Cardiac septum (tissue), 1 donor: ENCODE results near the gene ACTRT2. TPM values are rescaled to one million over a fixed set of nuclear protein-coding genes. Genes with fewer than 3 reads are reported as not detected.
A peak's percentile ranks its signal among the peaks of the same experiment; 100 is the strongest.

Experiments
- DNase-seq: peaks from one replicate; pipeline ENCODE4 v3.0.0-alpha.2; 2020; ENCODE audit warnings: low spot score
- intact Hi-C: fragments of 100-400 bp; cut with DNase I; formaldehyde crosslinking; loops from one replicate; pipeline ENCODE4 v1.14.0; 2022
- total RNA-seq: library from RNA; stranded (reverse); fragmentation: NEBNext Ultra II Directional; extraction: Animal tissue kit (Norgen Biotek cat#: 25700); gene quantifications from one replicate; pipeline ENCODE4 v1.2.1, GENCODE V29; 2021
- donor health status: DM: no; HTN: no; CAD: no.

ACTRT2 gene
- total RNA-seq, 1 donor from 2014 or later, result not detected

DNA sequence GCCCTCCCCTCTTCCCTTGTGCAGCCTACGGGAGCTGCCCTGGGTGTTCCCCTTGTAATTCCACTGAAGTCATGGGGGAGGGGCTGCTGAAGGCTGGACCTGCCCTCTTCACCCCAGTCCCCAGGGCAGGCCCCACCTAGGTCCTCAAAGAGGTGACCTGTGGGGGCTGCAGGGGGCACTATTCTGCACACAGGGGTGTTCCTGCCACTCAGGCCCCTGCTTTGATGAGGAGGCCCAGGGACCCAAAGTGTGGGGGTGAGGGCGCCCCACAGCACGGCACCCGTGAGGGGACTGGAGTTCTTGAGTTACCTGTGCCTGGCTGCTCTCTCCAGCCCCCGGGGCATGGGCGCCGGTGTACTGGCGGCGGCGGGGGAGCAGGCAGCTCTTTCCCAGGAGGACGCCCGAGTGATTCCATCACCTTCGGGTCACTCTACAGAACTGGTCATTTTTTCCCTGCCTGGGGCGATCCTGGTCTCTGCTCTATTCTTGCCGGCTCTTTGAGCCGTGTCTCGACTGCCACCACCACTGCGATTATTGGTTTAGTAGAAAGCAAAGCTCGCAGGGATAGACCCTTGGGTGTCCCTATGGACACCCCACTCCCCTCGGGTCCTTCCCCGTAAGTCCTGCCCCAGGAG lies 40.8 kb downstream of the ACTRT2 start:
- DNase-seq, result peak; percentile 69

DNA sequence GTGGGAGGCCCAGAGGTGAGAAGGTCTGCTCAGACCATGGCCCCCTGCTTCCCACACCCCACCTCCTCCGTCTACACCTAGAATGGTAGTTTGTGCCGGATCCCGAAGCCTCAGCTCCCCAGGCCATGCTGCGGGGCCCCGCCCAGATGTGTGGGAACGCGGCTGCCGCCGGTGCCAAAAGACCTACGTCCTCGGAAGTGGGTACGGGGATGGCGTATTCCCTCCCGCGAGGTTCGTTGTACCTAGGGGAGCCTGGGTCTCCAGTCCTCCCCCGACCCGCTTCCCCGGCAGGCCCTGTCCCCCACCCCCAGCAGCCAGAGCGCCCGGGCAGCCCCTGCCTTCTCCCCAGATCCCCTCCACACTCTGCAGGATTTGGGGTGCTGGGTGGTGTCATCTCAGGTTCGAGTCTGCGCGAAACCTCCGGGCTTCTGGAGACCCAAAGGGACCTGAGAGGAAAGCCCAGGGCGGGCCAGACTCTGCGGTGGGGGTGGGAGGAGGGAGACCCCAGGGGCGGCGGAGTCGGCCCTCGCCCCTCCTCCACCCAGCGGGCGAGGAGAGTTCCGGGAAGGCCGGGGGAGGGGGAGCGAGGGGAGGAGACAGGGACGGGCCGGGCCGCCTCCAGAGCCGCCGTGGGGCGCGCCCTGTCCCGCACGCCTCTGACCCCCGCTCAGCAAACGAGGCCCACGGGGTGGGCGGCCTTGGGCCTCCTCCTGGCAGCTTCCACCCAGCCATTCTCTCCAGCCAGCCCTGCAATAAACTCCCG lies 41.5 kb downstream of the ACTRT2 start:
- intact Hi-C loops, result loop anchor here (10.0 kb wide), 1 partner anchor 252 kb away; no protein-coding TSS in a partner anchor
- peak; percentile 69 for DNase-seq

More for the DNA sequence above, 40.8 kb downstream of the ACTRT2 start:
- intact Hi-C loops, result loop anchor here (10.0 kb wide), 1 partner anchor 253 kb away; no protein-coding TSS in a partner anchor

DNA sequence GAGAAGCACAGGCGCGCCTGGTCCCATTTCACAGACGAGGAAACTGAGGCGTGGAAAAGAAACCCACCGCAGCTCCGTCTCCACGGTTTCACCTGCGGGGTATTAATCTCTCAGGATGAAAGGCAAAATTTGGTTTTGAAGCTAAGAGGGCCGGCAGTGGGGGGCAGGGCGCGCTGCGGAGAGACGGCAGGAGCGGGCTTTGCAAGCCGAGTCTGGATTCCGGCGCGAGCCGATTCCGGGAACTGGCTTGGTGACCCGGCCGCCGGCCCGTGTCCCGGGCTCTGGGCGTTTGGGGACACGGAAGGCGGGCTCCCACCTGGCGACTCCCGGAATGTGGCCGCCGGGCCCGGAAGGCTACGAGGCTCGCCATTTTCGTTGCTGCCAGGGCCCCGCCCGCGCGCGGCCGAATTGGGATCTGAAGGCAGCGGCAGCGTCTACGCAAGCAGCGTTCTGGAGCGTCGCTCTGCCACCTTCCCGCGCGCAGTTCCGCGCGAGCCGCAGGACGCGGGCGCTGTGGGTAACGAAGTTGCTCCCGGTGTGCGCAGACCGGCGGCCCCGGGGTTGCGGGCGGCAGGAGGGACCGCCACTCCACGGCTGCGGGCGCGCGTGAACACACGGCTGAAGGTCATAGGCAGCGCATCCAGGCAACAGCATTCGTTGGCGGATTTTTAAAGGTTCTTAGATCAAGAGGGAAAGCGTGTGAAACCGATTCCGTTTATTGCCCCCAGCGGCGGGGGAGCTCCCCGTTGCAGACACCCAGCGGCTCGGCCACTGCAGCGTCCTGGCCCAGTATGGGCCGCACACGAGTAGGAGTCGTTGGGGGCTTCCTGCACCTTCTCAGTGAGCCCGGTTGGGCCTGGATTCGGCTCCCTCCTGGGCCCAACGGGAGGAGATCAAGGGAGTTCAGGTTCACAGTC lies 42.4 kb downstream of the ACTRT2 start:
- DNase-seq, result peak; percentile 70
- intact Hi-C loops, result loop anchor here (10.0 kb wide), 1 partner anchor 251 kb away; no protein-coding TSS in a partner anchor

DNA sequence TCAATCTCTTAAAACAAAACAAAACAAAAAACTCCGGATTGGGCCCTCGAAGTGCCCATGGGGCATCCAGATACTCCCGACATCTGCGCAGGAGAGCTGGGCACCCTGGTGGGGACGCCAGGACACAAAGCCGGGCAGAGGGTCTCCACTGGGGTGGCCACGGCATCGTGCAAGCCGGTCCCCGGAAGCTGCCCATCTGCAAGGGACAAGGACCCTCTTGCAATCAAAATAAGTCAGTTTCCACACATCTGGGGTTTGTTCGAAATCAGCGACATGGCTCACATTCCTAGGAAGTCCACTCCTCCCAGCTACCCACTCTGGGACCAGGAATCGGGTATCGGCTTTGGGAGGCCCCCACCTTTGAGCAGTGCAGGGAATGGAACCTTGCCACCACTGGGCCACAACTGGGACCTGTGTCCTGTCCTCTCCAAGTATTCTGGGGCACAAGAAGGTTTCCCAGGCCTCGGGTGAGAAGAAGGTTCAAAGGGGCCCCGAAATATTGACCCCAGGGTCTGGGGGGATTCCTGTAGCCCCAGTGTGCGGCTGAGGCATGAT lies 43.1 kb downstream of the ACTRT2 start:
- peak; percentile 71 for DNase-seq
- intact Hi-C loops, result loop anchor here (10.0 kb wide), 1 partner anchor 250 kb away; no protein-coding TSS in a partner anchor

DNA sequence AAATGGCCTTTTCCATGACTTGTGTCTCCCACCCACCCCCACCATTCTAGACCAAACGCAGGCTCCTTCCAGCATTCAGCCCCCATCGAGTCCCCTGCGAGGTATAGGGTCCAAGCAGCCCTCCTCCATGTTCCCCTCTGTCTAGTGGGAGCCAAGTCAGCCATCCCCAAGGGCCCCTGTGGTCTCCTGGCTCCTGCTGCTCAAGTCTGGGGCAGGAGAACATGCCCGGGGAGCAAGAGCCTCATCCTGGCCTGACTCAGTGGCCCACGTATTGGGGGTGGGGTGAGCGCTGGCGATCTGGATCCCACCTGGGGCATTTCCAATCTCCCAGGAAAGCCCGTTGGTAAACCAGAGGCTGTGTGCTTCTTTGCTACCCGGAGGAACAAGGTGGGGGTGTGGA lies 43.6 kb downstream of the ACTRT2 start:
- DNase-seq, result peak; percentile 59
- intact Hi-C loops, result loop anchor here (5.0 to 10.0 kb wide), 4 partner anchors 107 to 327 kb away; no protein-coding TSS in a partner anchor

DNA sequence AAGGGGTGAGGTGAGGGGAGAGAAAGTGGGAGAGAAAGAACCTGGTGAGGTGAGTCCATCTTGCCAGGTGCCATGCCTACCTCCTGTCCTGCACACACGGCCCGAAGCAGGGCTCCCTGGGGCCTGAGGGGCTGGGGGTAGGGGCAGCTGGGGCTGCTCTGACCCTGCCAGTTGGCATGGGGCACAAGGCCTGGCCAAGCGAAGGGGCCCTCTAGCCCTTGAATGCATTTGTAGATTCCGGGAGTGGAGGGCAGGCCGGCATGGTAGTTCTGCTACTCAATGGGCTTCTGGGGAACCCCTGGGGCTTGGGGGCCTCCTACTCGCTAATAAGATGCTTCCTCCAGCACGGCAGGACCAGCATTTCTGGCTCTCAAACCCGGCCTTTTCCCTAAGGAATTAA lies 44.1 kb downstream of the ACTRT2 start:
- intact Hi-C loops, result loop anchor here (5.0 to 10.0 kb wide), 4 partner anchors 107 to 327 kb away; no protein-coding TSS in a partner anchor
- peak; percentile 68 for DNase-seq

DNA sequence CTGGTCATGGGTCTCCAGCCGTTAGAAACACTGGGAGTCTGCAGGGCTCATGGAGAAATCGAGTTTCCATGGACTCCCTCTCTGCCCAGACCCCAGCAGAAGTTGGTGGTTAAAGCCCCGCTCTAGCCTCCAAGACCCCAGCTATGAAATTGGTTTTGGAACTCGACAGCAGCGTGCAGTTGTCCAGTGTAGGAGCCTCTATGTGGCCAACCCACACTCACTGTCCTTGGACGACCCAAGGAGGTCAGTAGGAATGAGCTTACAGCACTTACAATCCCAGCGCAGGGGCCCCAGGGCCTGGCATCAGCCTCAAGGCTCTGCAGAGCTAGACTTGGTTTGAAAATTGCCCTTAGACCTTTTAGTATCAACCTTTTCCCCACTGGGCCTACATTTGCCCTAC lies 44.5 kb downstream of the ACTRT2 start:
- intact Hi-C loops, result loop anchor here (1.0 to 10.0 kb wide), 8 partner anchors 107 to 357 kb away; no protein-coding TSS in a partner anchor
- peak; percentile 31 for DNase-seq

DNA sequence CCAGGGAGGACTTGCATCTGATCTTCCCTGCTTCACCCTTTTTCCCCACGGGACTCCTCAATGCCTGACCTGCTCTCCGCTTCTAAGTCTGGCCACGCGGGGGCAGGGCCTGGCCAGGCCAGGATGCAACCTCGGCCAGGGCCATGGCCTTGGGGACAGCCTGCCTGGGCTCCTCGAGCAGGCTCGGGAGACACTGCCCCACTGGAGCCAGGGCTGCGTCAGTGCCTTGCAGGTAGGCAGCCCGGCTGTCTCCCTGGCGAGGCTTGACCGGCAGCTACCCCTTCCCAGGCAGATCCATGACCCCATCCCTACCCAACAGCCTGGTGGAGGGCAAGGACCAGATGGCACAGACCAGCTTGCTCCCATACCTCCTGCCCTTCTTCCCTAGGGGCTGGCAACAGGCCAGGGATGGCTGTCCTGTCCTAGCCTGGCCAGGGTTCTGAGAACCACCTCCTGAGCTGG lies 45.0 kb downstream of the ACTRT2 start:
- DNase-seq, result peak; percentile 79
- intact Hi-C loops, result loop anchor here (1.0 to 10.0 kb wide), 8 partner anchors 106 to 357 kb away; no protein-coding TSS in a partner anchor

DNA sequence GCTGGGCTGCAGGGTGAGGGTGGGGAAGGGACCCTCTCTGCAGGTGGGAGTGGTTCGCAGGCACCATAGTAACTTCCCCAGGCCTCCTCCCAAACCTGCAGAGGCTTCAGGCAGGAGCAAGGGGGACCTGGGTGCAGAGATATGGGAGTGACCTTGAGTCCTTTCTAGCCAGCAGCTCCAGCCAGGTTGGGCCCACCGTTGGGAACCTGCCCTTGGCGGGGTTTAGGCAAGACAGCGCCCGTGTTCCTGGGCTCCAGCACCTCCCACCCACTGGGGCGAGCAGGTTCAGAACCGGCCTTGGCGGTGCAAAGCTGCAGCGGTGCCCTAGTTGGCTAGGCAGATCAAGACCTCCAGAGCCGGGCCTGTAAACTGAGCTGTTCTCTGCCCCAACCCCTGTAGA lies 45.6 kb downstream of the ACTRT2 start:
- DNase-seq, result peak; percentile 60
- intact Hi-C loops, result loop anchor here (1.0 to 10.0 kb wide), 8 partner anchors 105 to 356 kb away; no protein-coding TSS in a partner anchor

DNA sequence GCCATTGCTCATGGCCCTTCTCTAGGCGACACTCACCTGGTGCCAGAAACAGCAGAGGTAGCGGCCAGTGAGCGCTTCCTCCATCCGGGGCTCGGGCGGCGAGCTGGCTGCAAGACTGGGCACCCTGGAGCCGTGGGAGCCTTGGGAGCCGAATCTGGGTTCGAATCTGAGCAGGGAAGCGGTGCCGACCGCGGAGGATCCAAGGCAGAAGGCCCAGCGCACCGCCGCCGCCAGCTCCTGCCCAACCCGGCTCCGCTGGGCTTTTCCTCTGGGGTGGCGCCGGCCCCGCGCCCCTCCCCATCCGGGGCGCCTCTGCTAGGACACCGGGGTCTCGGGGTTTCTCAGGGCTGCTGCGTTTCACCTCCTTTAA lies 46.0 kb downstream of the ACTRT2 start:
- intact Hi-C loops, result loop anchor here (2.0 to 10.0 kb wide), 6 partner anchors 105 to 356 kb away; no protein-coding TSS in a partner anchor
- peak; percentile 70 for DNase-seq

DNA sequence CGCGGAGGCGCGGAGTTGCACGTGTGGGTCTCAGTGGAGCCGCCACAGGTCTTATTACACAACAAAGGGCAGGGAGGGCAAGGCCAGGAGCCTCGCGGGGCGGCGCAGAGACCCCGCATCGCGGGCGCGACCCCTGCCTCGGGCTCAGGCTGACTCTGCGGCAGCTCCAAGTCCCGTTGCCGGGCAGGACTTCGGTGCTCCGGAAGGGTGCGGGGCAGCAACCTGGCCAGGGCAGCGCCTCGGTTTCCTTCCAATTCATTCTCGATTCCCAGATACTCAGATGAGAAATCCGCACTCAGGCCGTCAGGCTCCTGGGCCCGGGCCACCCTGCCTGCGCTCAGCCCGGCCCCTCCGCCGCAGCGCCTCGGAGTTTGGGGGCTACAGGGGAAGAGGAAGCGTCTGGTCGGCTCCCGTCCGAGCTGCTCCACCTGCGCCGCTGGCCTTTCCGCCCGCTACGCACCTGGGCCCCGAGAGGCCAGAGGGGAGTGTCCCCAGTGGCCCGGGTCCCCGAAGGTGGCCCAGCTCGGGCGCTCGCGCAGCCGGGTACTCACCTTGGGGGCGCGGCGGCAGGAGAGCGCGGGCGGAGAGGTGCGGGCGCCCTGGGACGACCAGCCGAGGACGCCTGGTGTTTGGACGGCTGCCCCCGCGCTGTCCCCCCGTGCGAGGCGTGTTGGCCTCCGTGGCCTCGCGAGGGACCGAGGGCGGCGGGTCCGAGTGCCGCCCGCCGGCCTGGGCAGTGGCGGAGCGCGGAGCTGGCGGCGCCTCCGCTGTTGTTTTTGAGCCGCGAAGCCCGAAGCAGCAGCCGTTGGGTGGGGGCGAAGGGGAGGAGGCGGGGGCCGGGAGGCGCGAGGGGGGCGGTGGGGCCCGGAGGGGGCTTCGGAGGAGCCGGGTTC lies 46.6 kb downstream of the ACTRT2 start:
- peak; percentile 66 for DNase-seq
- intact Hi-C loops, result loop anchor here (2.0 to 10.0 kb wide), 6 partner anchors 104 to 355 kb away; no protein-coding TSS in a partner anchor

DNA sequence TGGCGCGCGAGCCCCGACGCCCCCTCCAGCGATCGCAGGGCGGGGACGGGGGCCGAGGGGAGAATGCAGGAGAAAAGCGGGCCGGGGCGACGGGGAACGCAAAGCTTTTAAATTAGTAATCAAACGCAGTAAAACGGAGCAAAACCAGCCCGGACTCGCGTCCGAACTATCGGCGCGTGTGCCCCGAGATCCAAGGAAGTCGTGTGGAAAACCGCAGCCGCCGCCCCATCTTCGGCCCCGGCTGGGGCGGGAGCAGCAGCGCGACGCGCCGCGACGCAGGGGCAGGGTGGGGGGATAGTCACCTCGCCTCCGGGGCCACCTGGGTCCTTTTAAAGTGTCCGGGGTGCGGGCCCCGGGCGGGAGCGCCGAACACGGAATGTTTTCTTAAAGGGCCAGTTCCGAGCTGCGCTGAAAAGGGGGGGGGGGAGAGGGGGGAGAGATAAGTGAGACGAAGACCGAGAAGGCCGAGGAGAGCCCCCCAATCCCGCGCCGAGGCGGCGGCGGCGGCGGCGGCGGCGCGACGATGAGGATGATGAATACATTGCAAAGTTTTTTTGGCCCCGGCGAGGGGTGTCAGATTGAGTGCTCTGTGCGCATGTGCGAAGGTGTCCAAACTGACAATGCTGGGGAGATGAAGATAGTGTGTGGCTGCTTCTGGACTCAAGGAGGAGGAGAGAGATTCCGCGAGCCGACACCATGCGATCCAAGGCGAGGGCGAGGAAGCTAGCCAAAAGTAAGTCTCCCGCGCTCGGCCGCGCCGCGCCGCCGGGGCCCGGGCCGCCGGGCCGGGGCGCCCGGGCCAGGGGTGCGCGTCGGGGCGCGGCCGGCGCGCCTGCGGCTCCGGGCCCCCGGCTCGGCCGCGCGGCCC lies 47.5 kb downstream of the ACTRT2 start, which contains the start of gene PRDM16:
TSS of gene PRDM16 (plus strand) at position 640 of the 868 bp plus-strand sequence. CDS start at position 697, 57 bp downstream.
- peak; percentile 77 for DNase-seq
- intact Hi-C loops, result loop anchor here (5.0 to 10.0 kb wide), 4 partner anchors 104 to 324 kb away; no protein-coding TSS in a partner anchor

DNA sequence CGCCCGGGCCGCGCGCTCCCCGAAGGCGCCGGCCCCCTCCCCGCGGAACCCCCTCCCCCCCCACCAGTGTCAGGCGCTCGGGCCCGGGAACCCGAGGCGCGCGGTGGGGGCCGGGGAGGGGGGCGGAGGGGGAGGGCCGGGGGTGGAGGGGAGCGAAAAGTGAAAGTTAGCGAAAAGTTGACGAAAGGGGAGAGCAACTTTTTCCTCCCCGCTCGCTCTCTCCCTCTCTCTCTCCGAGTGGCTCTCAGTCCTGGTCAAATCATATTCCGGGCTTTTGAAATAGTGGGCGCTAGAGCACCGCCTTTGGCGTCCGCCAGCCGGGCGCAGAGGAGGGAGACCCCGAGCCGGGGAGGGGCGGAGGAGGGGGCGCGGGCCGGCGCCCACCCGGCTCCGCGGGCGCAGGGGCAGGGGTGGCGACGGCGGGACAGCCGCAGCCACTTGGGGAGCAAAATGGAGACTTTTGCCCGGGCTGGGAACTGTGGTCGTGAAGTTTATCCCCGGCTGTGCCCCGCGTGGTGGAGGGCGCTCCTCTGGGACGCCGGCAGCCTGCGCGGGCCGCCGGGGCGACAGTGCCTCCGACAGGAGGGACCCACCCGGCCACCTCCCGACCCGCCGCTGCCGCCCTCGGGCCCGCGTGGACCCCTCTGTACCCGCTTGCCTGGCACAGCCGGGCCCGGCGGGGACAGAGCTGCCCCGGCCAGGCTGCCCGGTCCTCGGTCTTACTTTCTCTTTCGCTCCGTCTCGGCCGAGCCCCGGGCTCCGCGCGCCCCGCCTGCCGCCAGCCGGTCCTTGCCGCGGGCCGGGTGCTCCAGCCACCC lies 48.4 kb downstream of the ACTRT2 start:
- peak; percentile 77 for DNase-seq
- intact Hi-C loops, result loop anchor here (2.0 to 10.0 kb wide), 5 partner anchors 103 to 323 kb away; no protein-coding TSS in a partner anchor

DNA sequence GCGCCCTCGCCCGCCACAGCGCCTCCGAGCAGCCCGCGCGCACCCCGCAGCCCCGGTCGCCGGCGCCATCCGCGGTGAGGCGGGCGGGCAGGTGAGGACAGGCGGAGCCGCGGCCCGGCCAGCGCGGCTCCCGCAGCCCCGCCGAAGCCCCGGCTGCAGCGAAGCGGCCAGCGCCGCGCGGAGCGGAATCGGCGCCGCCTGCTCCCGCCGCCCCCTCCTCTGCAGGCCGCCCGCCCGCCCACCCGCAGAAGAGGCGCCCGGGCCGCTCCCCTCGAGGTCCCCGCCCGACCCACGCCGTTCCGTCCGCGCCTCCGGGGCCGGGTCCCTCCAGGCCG lies 49.0 kb downstream of the ACTRT2 start:
- DNase-seq, result peak; percentile 27
- intact Hi-C loops, result loop anchor here (2.0 kb wide), 1 partner anchor 279 kb away; no protein-coding TSS in a partner anchor

DNA sequence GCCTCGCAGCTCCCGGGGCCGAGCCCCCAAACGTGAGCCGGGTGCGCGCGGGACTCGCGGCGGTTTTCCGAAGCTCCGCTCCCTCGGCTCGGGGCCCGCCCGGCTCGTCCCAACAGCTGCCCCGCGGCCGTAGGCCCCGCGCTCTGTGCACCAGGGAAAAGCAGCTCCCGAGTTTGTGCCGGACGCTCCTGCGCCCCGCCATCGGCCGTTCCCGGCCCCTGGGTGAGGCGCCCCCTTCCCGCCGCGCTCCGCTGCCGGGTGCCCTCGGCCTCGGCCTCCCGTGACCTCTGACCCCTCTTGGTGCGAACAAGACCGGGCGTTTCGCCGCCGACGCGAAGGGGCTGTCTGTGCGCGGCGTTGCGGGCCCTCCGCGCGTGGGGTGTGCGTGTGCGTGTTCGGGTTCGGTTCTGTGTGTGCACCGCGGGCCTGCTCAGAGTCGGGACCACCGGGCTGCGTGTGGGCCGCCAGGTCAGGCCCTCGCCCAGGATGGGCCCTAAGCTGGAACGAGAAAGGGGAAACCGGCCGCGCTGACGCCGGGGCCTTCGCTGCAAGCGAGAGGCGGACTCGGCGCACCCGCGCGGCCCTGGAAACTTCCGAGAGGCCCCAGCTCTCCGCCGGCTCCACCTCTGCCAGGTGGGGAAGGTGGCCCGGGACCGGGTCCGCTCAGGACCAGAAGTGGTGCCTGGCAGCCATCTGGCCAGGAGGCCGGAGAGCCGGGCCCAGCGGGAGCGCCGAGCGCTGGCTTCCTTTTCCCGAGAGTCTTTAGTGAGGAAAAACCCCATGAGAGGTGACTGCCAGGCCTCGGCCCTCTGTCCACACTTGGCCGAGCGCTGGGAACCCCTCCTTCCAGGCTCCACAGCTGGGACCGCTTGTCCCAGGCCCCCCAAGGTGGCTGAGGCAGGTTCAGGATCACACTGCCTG lies 49.6 kb downstream of the ACTRT2 start:
- intact Hi-C loops, result loop anchor here (2.0 kb wide), 1 partner anchor 278 kb away; no protein-coding TSS in a partner anchor
- peak; percentile 63 for DNase-seq
